ENCODE data around the gene ACTL7A.
"Not testable (repeated sequence)": the region's sequence is repeated elsewhere in the genome, so short reads cannot be mapped to it uniquely, and the experiment has no call there.

Gene ACTL7A

DNA sequence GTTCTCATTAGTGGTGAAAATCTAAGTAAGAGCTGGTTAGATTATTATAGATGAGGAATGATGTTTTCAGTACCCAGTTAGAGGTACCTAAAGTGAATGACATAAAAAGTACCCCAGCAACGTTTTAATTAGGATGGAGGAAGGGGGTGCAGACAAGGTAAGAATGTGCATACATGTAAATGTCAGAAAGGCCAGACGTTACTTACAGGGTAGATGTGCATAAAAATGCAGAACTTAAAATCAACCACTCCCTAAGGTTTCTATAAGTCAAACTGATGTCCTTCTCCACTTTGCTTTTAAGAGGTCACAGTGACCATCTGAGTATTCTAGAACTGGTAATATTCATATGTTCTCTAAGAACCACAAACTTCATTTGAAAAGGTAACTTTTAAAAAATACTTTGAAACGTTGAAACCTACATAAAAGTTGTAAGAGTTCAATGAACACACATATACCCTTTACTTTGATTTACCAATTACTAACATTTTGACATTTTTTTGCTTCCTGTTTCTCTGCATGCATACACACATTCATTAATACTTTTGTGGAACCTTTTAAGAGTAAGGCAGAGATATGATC lies 18.8 kb downstream of the ACTL7A start:
- DNase-seq (ENCODE audit: low spot score): no peak

DNA sequence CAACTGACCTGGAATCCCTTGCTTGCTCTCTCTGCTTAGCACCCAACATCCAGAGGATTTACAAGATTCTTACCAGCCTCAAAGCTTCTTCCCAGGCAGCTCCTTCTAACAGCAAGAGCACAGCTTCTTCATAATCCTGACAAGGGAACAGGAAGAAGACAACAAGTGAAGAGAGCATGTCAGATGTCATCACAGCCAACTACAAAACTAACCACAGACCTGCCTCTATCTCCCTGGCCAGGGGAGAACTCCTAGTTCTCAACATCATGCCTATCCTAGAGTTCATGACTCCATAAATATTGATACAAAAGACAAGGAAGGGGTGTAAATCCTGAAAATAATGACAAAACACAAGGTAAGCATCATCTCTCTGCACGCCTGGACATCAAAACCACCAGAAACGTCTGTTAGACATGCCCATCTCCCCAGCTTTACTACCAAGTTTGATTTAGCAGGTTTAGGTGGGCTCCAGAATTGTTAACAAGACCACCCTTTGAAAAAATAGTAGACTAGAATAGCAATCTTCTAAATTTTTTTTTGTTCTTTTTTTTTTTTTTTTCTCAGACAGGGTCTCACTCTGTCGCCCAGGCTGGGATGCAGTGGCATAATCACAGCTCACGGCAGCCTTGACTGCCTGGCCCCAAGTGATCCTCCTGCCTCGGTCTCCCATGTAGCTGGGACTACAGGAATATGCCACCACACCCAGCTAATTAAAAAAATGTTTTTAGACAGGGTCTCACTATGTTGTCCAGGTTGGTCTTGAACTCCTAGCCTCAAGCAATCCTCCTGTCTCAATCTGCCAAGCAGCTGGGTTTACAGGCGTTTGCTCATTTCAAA lies 20.2 kb downstream of the ACTL7A start:
- DNase-seq (ENCODE audit: low spot score): no peak

DNA sequence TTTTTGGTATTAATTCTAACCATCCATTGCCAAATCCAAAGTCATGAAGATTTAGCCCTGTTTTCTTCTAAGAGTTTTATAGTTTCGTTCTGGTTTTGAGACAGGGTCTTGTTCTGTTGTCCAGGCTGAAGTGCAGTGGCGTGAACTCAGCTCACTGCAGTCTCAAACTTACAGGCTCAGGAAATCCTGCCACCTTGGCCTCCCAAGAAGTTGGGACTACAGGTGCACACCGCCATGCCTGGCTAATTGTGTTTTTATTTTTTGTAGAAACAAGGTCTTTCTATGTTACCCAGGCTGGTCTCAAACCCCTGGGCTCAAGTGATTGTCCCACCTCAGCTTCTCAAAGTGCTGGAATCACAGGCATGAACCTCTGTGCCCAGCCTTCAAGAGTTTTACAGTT lies 21.0 kb downstream of the ACTL7A start:
- no peak for DNase-seq (ENCODE audit: low spot score)

DNA sequence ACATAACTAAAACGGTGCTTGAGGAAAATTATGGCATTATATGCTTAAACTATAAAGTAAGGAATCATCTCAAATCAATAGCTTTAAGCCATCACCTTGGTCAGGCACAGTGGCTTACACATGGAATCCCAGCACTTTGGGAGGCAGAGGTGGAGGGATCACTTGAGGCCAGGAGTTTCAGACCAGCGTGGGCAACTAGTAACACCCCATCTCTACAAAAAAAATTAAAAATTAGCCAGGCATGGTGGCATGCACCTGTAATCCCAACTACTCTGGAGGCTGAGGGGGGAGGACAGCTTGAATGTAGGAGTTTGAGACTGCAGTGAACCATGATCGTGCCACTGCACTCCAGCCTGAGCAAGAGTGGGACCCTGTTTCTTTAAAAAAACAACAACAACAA lies 22.6 kb downstream of the ACTL7A start:
- DNase-seq (ENCODE audit: low spot score): no peak

DNA sequence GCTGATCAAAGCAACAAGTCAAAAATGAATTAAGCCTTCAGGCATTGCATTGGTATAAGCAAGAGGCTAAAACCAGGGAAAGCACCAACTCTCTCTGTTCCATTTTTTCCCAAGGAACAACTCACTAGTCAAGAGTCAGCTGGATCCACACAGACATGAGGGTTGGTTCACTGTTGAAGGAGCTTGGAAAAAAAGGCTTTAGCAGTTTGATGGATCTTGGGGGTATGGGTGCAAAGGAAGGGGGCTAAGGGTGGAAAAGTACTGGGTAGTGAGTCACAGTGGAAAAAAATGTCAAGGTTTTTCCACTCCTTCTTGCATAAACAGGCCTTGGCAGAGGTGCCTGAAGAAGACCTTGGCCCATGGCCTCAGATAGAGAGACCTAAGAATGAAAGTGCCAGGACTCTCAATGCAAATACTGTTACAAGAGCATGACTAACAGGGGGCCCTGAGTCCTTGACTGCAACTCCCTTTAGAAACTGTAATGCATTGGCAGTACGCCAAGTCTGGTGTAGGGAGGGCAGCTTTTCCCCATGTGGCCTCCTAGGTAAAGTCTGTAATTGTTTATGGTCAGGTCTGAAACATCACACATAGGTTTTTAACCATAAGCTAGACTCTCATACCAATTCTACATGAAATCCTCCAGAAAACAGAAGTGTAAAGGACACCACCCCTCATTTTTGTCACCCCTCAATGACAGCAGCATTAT lies 23.7 kb downstream of the ACTL7A start:
- peak; percentile 28 for DNase-seq (ENCODE audit: low spot score)

DNA sequence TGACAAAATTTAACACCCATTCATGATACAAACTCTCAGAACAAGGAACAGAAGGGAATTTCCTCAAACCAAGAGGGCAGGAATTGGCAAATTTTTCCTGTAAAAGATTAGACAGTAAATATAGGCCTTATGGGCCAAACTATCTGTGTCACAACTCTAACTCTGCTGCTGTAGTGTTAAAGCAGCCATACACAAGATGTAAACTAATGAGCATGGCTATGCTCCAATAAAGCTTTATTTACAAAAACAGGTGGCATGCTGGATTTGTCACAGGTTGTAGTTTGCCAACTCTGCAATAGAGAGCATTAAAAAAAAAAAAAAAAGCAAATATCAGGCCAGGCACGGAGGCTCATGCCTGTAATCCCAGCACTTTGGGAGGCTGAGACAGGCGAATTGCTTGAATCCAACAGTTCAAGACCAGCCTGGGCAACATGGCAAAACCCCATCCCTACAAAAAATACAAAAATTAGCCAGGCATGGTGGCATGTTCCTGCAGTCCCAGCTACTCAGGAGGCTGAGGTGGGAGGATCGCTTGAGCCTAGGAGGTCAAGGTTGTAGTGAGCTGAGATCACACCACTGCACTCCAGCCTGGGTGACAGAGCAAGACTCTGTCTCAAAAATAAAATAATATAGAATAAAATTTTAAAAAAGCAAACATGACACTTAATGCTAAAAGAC lies 24.7 kb downstream of the ACTL7A start:
- not testable (repeated sequence) for DNase-seq (ENCODE audit: low spot score)

DNA sequence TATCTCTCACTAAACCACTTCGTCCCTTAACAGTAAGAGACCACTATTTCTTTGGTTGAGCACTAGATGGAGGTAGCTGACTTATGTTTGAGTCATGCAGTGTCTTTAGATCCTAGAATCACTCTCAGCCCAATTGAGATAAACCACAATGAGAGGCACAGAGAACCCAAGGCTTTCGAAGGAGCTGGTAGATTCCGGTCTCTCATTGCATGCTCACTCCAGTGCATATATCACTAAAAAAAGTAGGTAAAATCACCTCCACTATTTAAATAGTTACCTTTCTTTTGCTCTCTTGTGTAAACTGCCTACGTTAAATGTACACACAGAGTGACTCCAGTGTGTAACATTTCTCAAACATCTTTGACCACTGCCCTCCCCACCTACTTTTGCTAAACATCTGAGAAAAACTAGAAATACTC lies 27.6 kb downstream of the ACTL7A start:
- DNase-seq (ENCODE audit: low spot score): peak; percentile 10

DNA sequence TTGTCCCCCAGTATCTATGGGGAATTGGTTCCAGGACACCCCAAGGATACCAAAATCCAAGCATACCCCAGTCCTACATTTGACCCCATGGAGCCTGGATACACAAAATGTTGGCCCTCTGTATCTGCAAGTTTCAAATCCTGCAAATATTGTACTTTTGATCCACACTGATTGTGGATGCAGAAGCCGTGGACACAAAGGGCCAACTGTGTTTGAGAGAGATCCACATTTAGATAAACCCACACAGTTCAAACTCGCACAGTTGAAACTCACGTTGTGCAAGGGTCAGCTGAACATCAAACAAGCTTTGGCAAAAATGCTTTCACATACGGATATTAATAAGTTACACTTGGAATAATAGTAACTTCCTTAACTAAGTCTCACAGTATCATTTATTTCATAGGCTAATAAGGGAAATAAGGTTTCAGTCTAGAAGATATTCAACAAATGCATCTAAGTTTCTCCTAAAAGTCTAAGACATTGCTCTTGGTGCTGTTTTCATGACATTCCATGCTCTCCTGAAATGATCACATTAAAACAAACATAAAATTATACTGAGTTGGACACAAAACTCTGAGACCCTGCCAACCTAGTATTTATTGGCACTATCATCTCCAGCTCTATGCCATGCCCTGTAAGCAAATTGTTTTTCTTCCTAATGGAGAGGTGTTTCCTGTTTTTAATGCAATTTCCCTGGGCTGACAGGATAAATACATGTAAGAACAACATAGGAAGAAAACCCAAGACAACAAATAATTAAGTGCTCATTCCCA lies 32.3 kb downstream of the ACTL7A start:
- DNase-seq (ENCODE audit: low spot score): no peak

DNA sequence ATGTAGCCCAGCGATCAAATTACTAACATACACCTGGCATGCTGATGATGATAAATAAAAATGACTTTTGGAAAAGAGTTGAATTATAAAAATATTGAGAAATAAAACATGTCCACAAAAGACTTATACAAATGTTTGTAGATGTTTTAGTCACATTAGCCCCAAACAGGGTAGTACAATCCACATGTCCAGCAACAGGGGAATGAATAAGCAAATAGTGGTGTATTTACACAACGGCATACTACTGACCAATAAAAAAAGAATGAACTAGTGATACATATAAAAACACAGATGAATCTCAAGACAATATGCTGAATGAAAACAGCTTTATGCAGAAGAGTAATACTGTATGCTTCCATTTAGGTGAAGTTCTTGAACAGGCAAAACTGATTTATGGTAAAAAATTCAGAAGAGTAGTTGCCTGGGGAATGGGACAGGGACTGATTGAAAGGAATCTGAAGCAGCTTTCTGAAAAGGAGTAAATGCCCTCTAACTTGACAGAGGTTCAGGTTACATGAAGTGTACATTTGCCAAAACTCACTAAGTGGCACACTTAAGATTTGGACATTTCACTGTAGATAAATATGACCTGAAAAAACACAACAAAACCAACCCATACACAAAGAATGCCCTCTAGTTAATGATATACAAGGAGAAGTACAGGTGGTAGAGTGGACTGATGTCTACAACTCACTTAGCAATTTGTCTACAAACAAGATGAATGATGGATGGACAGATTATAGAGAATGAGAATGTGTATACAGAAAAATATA lies 35.4 kb downstream of the ACTL7A start:
- no peak for DNase-seq (ENCODE audit: low spot score)

DNA sequence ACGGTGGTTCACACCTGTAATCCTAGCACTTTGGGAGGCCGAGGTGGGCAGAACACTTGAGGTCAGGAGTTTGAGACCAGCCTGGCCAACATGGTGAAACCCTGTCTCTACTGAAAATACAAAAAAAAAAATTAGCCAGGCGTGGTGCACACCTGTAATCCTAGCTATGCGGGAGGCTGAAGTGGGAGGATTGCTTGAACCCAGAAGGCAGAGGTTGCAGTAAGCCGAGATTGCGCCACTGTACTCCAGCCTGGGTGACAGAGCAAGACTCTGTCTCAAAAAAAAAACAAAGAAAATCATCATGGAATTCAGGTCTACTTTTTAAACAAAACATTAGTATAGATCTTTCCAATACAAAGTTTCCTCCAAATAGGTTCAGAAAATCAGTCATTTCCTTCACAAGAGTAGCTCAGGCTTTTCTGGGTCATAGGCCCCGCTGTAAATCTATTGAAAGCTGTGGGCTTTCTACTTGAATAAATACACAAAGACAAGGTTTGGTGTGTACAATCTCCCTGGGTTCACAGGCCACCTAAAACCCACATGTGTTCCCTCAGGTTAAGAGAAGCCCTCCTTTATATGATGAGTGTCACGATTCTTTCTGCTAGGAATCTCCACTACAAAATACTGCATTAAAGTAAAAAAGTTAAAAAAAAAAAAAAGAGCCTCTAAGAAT lies 37.1 kb downstream of the ACTL7A start:
- DNase-seq (ENCODE audit: low spot score): not testable (repeated sequence)

DNA sequence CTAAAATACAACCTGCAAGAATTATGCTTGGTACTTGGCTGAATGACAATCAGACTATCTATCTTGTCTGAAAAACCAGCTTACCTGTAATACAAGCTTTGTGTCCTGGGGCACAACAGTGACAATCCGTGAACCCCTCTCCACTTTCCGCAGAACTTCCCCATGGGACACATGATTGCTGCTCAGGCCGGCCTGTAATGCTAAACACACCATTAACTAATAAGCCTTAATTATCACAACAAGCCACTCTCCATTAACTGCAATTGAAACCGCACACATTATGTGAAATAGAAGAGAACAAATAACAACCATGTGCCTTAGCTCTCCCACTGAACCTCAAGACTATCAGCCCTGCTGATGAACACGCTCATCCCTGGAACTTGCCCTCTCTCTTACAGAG lies 38.1 kb downstream of the ACTL7A start:
- DNase-seq (ENCODE audit: low spot score): no peak

DNA sequence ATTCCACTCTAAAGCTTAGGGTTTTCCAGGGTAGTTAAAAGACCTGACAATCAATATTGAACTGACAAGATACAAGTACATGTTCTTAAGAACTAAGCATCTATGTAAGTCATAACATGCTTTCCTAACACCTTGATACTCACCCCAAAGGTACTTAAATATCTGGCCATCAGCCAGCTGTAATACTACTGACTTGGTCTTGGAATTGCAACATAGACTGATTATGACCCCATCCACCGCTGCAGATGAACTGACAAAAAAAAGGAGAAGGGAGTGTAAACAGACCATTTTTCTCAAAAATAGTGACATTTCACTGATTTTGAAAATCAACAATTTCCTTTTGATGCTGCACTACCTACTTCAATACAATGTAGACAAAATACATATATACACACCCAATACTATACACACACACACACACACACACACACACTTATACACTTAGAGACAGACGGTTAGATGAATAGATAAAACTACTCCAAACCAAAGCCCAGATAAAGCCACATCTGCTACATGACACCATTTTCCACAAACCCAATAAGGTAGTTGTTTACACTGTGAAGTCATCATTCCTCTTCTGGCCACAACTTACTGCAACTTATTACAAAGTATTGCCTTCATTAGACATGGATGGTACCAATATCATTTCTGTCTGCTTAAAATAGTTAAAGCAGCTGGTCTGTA lies 41.5 kb downstream of the ACTL7A start:
- no peak for DNase-seq (ENCODE audit: low spot score)

DNA sequence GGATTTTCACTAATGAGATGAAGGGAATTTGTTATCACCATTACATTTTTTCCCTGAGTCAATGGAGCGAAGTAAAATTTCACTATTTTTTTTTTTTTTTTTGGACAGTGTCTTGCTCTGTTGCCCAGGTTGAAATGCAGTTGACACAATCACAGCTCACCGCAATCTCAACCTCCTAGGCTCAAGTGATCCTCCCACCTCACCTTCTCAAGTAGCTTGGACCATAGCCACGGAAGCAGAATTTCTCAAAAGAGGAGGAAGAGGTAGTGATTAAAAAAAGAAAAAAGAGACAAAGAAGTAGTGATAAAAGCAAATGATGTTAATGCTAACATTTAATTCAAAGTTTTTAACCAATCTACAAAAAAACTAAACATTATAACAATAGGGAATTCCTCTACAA lies 42.1 kb downstream of the ACTL7A start:
- DNase-seq (ENCODE audit: low spot score): no peak

DNA sequence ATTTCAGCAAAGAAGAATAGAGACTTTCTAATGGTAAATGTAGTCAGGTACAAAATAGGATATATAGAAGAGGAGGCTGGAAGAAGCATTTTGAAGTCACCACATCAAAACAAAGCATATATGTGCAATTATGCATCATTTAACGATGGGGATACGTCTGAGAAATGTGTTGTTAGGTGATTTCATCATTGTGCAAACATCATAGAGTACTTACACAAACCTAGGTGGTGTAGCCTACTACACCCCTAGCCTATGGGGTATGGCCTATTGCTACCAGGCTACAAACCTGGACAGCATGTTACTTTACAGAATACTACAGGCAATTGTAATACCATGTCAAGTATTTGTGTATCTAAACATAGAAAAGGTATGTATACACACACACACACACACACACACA lies 43.4 kb downstream of the ACTL7A start:
- no peak for DNase-seq (ENCODE audit: low spot score)

DNA sequence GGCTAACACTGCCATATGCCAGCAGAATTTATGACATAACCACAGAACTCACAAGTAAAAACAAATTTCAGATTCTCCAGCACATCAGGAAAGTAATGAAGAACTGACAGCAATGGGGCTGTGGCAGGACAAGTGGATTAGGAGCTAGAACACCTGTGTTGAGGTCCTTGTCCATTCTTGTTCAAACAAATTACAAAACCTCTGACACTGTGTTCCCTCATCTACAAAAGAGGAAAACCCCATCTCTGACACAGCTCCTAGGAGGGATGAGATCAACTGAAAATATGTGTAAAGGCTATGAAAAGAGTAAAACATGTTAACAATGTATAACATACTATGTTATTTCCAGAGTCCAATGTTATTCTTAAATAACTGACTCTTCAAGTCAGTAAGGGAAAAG lies 48.3 kb downstream of the ACTL7A start:
- no peak for DNase-seq (ENCODE audit: low spot score)

DNA sequence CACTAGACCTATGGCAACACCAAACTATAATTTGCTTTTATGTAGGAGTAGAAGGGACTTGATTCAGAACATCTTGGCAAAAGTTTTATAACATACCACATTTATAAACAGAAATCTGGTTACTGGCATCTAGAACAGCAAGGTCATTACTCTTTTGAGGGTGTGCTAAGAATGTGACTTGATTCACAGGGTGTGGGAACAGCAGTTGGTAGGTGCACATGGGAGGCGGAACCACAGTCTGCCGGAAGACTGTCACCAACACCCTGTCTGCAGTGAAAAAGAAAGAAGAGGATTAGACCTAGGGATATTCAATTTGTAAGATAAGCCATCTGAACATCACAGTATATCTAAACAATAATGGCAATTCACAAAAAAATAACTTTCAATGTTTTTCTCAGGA lies 48.8 kb downstream of the ACTL7A start:
- DNase-seq (ENCODE audit: low spot score): no peak

DNA sequence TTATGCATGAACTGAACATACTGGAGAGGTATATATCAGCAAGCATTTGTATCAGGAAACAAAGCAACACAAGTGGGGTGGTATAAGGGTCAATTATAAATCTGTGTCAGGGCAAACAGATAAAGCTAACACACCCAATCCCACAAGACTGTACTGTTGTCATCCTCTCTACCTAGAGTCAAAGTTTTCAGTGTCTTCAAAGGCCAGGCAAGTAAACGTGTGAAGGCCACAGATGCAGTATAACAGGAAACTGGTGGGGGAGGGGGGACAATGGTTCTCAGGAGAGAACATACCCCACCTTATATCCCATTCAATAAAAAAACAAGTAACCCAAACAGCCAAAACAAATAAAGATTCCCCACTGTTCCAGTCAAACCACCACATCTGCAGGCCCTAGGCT lies 49.8 kb downstream of the ACTL7A start:
- DNase-seq (ENCODE audit: low spot score): no peak

Data from GM03348 (cell line).